Right lobe of liver (tissue), 6 donors: ENCODE data around the gene CDKAL1. TPM values are rescaled to one million over a fixed set of nuclear protein-coding genes. Genes with fewer than 3 reads are reported as not detected.
A peak's percentile ranks its signal among the peaks of the same experiment; 100 is the strongest.

Experiments used
- ATAC-seq, 4 donors: fragments of 200-7000 bp; cut with Tn5 transposase; one replicate each; pipeline ENCODE4 v1.9.1; 2020; ENCODE audit warnings: mild to moderate bottlenecking in 4 of 4, moderate library complexity in 4 of 4
- DNase-seq, 3 donors: peaks; one replicate each; pipeline ENCODE4 v3.0.0-alpha.2; 2020
- H3K27ac ChIP-seq, 3 donors: fragments of 200-600 bp; one replicate each; pipeline ENCODE4 v1.8.0; 2022
- H3K27me3 ChIP-seq, 2 donors: fragments of 200-600 bp; one replicate each; pipeline ENCODE4 v1.8.0; 2022
- H3K36me3 ChIP-seq, 4 donors: fragments of 200-600 bp; sonication (generic) in 1 of 4; one replicate each; pipeline versions ENCODE4 v1.5.1 to v1.8.0; 2017 to 2022; ENCODE audit warnings: control low read depth in 1 of 4
- H3K4me1 ChIP-seq, 4 donors: fragments of 200-600 bp; sonication (generic) in 1 of 4; one replicate each; pipeline versions ENCODE4 v1.5.1 to v1.8.0; 2017 to 2022; ENCODE audit warnings: control low read depth in 1 of 4
- H3K4me3 ChIP-seq, 3 donors: fragments of 200-600 bp; one replicate each; pipeline ENCODE4 v1.8.0; 2022
- H3K9me3 ChIP-seq, 4 donors: fragments of 200-600 bp; sonication (generic) in 1 of 4; one replicate each; pipeline versions ENCODE4 v1.5.1 to v1.8.0; 2017 to 2022; ENCODE audit warnings: control low read depth in 1 of 4
- CTCF ChIP-seq, 4 donors: fragments of 200-600 bp in 3 of 4; fragments of 450-650 bp in 1 of 4; IDR thresholded peaks; one replicate each; pipeline versions ENCODE4 v1.5.1 to v1.8.0; 2016 to 2022; ENCODE audit warnings: antibody characterized with exemption in 4 of 4, mild to moderate bottlenecking in 2 of 4
- POLR2A ChIP-seq: fragments of 450-650 bp; IDR thresholded peaks from one replicate; pipeline ENCODE4 v1.6.1; 2017; ENCODE audit warnings: antibody characterized with exemption, mild to moderate bottlenecking
- WGBS: methylation state at CpG from one replicate; pipeline ENCODE4 v1.1.6; 2018; ENCODE audit warnings: low coverage, low lambda C conversion rate; ENCODE audit not compliant: insufficient coverage; ENCODE audit errors: missing lambda C conversion rate; 5-methylcytosine and 5-hydroxymethylcytosine counted together
- intact Hi-C, 2 donors: fragments of 100-400 bp; cut with DNase I; formaldehyde crosslinking; loops; one replicate each; pipeline versions ENCODE4 v1.11.2 to v1.14.1; 2022
- total RNA-seq, 6 experiments: library from RNA; depleted of rRNA in 2 of 6; stranded (reverse); fragments of >200 nt in 2 of 6; fragmentation: NEBNext Ultra II Directional in 3 of 6; extraction: Animal tissue kit (Norgen Biotek cat#: 25700) in 3 of 6; gene quantifications; one replicate each; pipeline versions ENCODE4 v1.1.0 to v1.2.4, GENCODE V29; 2016 to 2023
- donor health status: DM: no; HTN: yes; CAD: no.
- donor health status: DM: no; HTN: no; CAD: no.
- donor health status: DM: no; HTN: no; CAD: no.
- donor health status: DM: no; HTN: yes; CAD: no.
- donor health status: DM: no; HTN: yes; CAD: no.

The CDKAL1 gene
- total RNA-seq, 6 experiments from 2014 or later: 4.5 to 7.0 (median 6.2) TPM

- H3K27me3 ChIP-seq: no peaks in the 10 kb centered on the region
- intact Hi-C loops: no loop called here
- H3K4me1 ChIP-seq: peaks cover 0 to 10% (median 2%) of the 10 kb centered on the region in 4 donors
- H3K9me3 ChIP-seq: no peaks in the 10 kb centered on the region
- H3K4me3 ChIP-seq: no peak overlapping the region
- DNase-seq (no peak), ATAC-seq (no peak)
- H3K27ac ChIP-seq: no peak overlapping the region
- TF ChIP-seq CTCF (IDR thresholded peaks at IDR 0.05) (no peak), POLR2A (no peak)
- no peaks in the 10 kb centered on the region for H3K36me3 ChIP-seq
Measured at GRCh38 chr6:20777801-20778200, 243.5 kb downstream of the CDKAL1 start.

- peaks cover 0 to 6% (median 2%) of the 10 kb centered on the region in 4 donors for H3K4me1 ChIP-seq
- no peak for ATAC-seq
- H3K4me3 ChIP-seq: no peak overlapping the region
- no peak overlapping the region for H3K27ac ChIP-seq
- intact Hi-C loops: no loop called here
- no peak for TF ChIP-seq CTCF (IDR thresholded peaks at IDR 0.05)
- no peak for TF ChIP-seq POLR2A
- no peaks in the 10 kb centered on the region for H3K27me3 ChIP-seq
- DNase-seq: no peak
- 86% methylated on average over 5 of the region's 5 CpGs for WGBS
- H3K9me3 ChIP-seq: no peaks in the 10 kb centered on the region
- H3K36me3 ChIP-seq: no peaks in the 10 kb centered on the region
Measured at GRCh38 chr6:20778459-20778858, 244.2 kb downstream of the CDKAL1 start.

- Histone ChIP-seq H3K4me3 (no peak overlapping the region), H3K27me3 (no peaks in the 10 kb centered on the region), H3K27ac (no peak overlapping the region), H3K4me1 (peaks cover 0 to 6% (median 2%) of the 10 kb centered on the region in 4 donors), H3K36me3 (no peaks in the 10 kb centered on the region), H3K9me3 (no peaks in the 10 kb centered on the region)
- TF ChIP-seq POLR2A (no peak), CTCF (IDR thresholded peaks at IDR 0.05) (no peak)
- DNase-seq (no peak), ATAC-seq (no peak)
- intact Hi-C loops: no loop called here
- 90% methylated on average over 6 of the region's 6 CpGs for WGBS
Measured at GRCh38 chr6:20778912-20779311, 244.7 kb downstream of the CDKAL1 start.

- Histone ChIP-seq H3K27ac (no peak overlapping the region), H3K4me1 (no peaks in the 10 kb centered on the region), H3K36me3 (no peaks in the 10 kb centered on the region), H3K4me3 (no peak overlapping the region), H3K9me3 (no peaks in the 10 kb centered on the region), H3K27me3 (no peaks in the 10 kb centered on the region)
- DNase-seq: no peak
- intact Hi-C loops: no loop called here
- 81% methylated on average over 3 of the region's 3 CpGs for WGBS
- ATAC-seq: no peak
- TF ChIP-seq POLR2A (no peak), CTCF (IDR thresholded peaks at IDR 0.05) (peak in 2 of 4 donors; percentile 30 to 32)
Measured at GRCh38 chr6:20789162-20789561, 254.9 kb downstream of the CDKAL1 start.
